GM19397 (cell line): Measurements from ENCODE around the gene BCL3.
A peak's percentile ranks its signal among the peaks of the same experiment; 100 is the strongest.

Source experiments
- ATAC-seq: cut with Tn5 transposase; IDR thresholded peaks from one replicate; pipeline ENCODE4 v1.9.1; 2021; ENCODE audit warnings: mild to moderate bottlenecking, moderate library complexity; ENCODE audit not compliant: unreplicated experiment

BCL3 gene

GRCh38 chr19:44785271-44785670 lies 36.8 kb downstream of the BCL3 start:
- no peak for ATAC-seq

DNA sequence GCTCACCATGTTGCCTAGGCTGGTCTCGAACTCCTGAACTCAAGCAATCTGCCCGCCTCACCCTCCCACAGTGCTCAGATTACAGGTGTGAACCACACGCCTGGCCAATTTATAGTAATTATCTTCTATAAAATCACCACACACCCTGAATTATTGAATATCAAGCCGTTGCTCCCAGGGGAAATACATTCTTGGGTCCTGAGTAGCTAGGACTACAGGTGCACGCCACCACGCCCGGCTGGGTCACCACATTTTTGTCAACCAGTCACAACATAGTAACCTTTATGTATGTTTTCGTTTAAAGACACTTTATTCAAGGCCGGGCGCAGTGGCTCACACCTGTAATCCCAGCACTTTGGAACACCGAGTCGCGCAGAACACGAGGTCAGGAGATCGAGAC lies 37.5 kb downstream of the BCL3 start:
- no peak for ATAC-seq

GRCh38 chr19:44788971-44789370 lies 40.5 kb downstream of the BCL3 start:
- ATAC-seq: no peak

DNA sequence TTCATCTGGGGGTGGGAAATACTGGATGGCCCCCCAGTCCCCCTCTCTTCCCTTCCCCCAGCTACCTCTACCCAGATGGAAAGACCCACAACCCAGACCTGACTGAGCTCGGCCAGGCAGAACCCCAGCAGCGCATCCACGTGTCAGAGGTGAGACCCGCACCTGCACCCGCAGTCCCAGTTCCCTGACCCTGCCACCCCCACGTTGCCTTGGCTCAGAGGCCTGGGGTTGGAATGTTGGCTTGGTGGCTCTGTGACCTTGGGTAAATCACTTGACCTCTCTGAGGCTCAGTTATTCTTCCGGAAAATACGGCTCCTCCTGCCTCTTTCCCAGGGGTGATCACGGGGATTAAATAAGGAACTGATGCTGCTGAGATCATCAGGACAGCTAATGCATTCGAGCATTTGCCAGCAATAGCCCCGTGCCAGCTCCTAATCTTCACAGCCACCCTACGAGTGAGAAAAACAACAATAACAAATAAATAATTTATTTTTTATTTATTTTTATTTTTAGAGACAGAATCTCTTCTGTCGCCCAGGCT lies 41.5 kb downstream of the BCL3 start:
- ATAC-seq: no peak

DNA sequence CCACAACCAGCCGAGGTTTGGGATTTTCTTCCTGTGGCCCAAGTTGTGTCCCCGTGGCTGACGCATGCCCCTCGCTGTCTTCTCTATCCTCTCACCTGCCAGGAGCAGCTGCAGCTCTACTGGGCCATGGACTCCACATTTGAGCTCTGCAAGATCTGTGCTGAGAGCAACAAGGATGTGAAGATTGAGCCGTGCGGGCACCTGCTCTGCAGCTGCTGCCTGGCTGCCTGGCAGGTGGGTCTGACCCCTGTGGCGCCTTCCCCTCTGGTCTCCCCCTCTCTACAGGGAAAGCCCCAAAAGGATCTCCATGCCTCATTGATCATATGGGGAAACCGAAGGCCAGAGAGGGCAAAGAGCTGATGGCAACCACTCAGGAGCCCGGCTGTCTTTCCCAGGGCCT lies 43.8 kb downstream of the BCL3 start:
- ATAC-seq: no peak

- ATAC-seq: no peak
Observed at GRCh38 chr19:44794610-44795009, 46.1 kb downstream of the BCL3 start.

GRCh38 chr19:44795398-44795987 lies 47.0 kb downstream of the BCL3 start:
- ATAC-seq: no peak

- ATAC-seq: no peak
Observed at GRCh38 chr19:44796701-44797115, 48.2 kb downstream of the BCL3 start.

DNA sequence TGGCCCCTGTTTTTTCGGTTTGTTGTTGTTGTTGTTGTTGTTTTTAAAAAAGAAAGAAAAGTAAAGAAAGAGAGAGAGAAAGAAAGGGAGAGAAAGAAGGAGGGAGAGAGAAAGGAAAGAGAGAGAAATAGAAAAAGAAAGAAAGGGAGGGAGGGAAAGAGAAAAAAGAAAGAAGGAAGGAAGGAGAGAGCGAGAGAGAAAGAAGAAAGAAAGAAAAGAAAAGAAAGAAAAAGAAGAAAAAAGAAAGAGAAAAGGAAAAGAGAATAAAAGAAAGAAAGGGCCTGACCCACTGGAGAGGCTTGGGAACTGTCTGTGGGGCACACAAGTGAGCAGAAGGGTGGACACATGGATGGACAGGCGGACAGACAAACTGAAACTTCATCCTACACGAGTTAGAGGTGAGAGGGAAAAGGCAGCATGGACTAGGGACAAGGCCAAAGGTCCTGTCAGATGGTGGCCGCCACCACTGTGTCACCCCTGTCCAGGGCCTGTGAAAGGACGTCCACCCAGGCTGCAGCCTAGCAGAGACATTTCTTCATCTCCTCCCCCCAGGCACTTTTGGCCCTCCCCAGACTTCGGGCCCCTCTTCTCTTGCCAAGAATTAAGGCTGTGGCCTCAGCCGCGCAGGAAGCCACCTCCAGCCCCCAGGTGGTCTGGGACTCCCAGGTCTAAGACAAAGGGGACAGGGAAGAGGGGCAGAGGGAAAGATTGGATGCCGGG lies 51.3 kb downstream of the BCL3 start:
- no peak for ATAC-seq

DNA sequence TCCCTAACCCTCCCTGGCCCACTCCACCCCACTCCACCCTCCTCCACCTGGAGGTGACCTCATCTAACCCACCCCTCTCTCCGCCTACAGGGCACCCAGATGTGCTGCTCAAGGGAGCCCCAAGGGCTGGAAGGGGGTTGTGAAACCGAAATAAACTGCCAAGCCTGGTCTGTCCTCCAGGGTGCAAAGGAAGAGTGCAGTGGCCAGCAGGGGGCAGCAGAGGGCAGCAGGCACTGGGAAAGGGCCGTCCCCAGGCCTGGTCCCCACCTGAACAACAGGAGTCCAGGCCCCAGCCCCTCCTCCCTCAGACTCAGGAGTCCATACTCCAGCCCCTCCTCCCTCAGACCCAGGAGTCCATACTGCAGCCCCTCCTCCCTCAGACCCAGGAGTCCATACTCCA lies 52.0 kb downstream of the BCL3 start:
- peak; percentile 58 for ATAC-seq

GRCh38 chr19:44803442-44804428 lies 55.2 kb downstream of the BCL3 start:
- no peak for ATAC-seq

DNA sequence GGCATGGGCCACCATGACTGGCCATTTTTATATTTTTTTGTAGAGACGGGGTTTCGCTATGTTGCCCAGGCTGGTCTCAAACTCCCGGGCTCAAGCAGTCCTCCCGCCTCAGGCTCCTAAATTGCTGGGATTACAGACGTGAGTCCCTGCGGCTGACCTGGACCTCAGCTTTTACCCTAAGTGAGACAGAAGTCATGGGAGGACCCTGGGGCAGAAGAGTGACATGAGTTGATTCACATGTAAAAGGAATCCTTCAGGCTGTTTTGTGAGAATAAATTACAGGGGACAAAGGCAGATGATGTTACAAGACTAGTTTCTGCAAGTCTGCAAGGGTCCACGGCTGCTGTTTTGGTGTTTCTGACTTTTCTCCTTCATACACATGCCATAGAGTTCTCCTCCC lies 57.8 kb downstream of the BCL3 start:
- no peak for ATAC-seq

DNA sequence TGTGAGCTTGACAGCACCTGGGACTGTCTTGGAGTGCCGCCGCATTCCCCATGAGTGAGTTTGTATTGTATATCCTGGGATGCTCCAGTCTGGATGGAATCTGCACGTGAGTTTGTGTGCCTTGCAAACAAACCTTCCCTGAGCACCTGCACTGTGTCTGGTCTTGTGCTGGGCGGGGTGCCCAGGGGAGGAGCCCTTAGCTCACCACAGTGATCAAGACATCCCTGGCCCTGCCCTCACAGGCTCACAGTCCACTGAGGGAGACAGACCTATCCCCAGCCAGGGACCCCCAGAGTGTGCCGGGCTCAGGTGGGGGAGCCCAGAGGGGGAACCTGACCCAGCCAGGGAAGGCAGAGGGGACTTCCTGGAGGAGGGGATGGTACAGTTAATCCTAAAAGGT lies 58.7 kb downstream of the BCL3 start:
- ATAC-seq: no peak

GRCh38 chr19:44807652-44808462 lies 59.3 kb downstream of the BCL3 start:
- no peak for ATAC-seq

DNA sequence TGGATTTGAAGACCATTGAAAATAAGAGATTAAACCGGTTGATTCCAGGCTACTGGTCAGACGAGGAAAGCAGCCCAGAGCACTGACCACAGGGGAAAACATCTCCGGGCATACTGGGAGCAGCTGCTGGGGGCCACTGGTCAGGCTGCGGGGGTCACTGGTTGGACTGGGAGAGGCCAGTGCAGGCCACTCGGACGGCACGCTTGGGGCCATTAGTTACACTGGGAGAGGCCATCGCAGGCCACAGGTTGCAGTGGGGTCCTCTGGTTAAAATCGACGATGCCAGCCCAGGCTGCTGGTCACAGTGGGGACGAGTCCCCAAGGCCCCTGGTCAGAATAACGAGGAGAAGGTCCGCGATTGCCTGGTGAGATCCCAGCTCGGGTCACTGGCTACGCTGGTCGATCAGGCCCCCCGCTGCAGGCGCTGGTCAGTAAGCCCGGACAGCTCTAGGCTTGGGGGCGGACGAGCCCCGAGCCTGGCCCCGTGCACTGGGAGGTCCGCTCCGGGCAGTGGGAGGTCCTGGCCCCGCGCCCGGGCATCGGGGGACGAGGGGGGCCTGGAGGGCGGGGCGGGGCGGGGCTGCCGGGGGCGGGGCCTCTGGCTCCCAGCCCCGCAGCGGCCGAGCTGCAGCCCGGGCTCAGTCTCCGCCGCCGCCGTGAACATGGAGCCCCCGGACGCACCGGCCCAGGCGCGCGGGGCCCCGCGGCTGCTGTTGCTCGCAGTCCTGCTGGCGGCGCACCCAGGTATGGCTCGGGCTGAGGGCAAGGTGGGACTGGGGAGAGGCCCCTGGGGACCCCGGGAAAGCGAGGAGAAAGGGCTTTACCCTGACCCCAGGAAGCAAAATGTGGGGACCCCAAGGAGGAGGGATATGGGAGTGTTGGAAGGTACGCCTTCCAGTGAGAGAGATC lies 60.2 kb downstream of the BCL3 start, which contains the start of gene BCAM:
Gene BCAM, plus strand, starts transcription at position 641 of the 909 bp plus-strand sequence. Its CDS starts 22 bp downstream, at position 663.
- ATAC-seq: no peak
